Activated CD4-positive, alpha-beta T cell treated with anti-CD3 and anti-CD28 coated beads, Interleukin-2, amount 50 U/mL, for 4 hours (primary cell): ENCODE results near the gene MMD2.

Source experiments
- DNase-seq, 2 experiments: peaks; one replicate each; pipeline ENCODE4 v3.0.0-alpha.2; 2020

The MMD2 gene

GRCh38 chr7:4866528-4867496, 92.2 kb downstream of the MMD2 start:
- no peak for DNase-seq

- DNase-seq = no peak
These were observed 96.8 kb downstream of the MMD2 start for GRCh38 chr7:4862156-4862555.

- no peak for DNase-seq
These were observed 97.3 kb downstream of the MMD2 start, which contains the start of gene PAPOLB for GRCh38 chr7:4861673-4862072. TSS of gene PAPOLB (minus strand) at chr7:4862030. CDS start at chr7:4861810, 220 bp downstream.

DNA sequence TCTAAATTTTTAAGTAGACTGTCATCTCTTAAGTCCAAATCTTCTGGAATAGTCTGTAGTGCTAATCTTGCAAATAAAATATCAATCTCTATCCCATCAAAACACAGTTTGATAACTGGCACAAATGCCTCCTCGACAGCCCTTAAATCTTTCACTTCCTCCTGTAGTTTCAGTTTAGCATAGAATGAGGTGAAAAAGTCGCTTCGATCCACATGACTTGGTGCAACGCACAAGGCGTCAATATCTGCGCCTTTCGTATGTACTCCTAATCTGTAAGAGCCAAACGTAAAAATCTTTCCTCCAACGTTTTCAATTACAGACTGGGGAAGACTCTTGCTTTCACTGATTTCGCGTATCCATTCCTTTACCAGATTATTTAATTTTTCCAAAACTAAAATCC, 97.8 kb downstream of the MMD2 start:
- DNase-seq = no peak

GRCh38 chr7:4857189-4857588, 101.8 kb downstream of the MMD2 start:
- no peak for DNase-seq

DNA sequence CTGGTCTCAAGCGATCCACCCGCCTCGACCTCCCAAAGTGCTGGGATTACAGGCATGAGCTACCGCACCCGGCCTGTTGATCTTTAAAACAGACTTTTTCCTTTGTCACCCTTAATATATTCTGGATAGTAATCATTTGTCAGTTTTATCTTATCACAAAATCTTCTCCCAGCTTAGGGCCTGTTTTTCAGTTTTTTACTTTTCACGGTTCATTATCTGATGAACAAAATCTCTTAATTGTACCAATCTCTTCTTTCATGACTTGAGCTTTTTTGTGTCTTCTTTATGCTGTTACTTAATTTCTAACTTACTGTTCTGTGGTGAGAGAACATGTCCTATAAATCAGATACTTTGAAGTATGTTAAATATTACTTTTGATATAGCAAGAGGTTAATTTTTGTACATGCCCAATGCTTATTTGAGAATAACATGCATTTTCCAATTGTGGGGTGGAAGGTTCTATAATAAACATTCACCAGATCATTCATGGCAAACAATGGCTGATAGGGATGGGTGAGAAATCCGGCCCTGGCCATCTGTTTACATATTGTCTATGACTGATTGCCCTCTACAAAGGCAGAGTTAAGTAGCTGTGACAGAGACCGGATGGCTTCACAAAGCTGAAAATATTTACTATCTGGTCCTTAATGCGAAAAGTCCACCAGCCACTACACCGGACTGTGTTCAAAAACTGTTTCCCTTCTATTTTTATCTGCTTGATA, 102.5 kb downstream of the MMD2 start:
- DNase-seq = no peak
